ENCODE data around the gene SPO11. TPM values are rescaled to one million over a fixed set of nuclear protein-coding genes. Genes with fewer than 3 reads are reported as not detected.

The SPO11 gene
- total RNA-seq: not detected in 2 replicates

GRCh38 chr20:57329608-57330221, at the start of gene SPO11:
Gene SPO11 (plus strand): TSS chr20:57329803. CDS start chr20:57329868, 65 bp downstream.

GRCh38 chr20:57351042-57351783, 21.6 kb downstream of the SPO11 start, which contains the start of gene RAE1:
Gene RAE1 (plus strand): TSS chr20:57351255. CDS start chr20:57354039, 2,784 bp downstream.

GRCh38 chr20:57390604-57391438, 61.2 kb downstream of the SPO11 start, which contains the start of gene RBM38:
Gene RBM38 (plus strand): TSS chr20:57391396. CDS start chr20:57391582, 186 bp downstream.

Other genes starting within 250 kb of the SPO11 start
- gene BMP7, start 63.2 kb upstream of the SPO11 start, total RNA-seq: not detected in 2 replicates
- gene RAE1, start 21.5 kb downstream of the SPO11 start, total RNA-seq: 30.9 and 33.6 TPM in 2 replicates
- 10.9 and 16.2 TPM in 2 replicates for gene RBM38, start 61.6 kb downstream of the SPO11 start, total RNA-seq
- 0.15 TPM in 1 of 2 replicates, not detected in the other for gene CTCFL, start 195.3 kb downstream of the SPO11 start, total RNA-seq
- not detected in 2 replicates for gene PCK1, start 231.3 kb downstream of the SPO11 start, total RNA-seq